ENCODE results near the gene ANTXR1. TPM values are rescaled to one million over a fixed set of nuclear protein-coding genes. Genes with fewer than 3 reads are reported as not detected.

Gene ANTXR1
- total RNA-seq, 2 donors from 2014 or later = 48.3 to 54.5 TPM

DNA sequence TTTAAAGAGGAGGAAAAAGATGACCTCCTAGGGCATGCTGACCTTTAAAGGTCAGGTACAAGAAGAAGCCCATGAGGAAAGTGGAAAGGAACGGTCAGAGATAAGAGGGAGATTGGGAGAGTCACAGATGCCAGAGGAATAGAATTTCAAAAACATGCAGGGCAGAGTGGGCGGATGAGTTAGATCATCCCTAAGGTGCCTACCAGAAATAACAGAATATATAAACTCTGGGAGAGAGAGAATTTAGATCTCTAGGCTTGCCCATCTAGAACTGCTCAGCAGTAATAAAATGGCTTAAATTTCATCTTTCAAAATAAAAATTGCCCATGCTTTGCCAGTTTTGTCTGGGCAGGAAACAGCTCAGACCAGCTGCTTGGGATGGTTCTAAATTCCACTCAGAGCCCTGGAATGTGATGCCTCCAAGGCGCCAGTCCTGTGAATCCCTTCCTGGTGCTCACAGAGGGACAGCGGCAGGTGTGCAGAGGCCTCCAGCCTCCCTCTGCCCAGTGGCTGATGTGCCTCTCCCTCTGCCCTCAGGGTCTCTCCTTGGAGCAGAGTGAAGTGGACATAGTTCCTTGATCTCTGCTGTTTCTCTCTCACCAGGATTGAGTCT lies 130.9 kb downstream of the ANTXR1 start:
- no peak for DNase-seq
- Histone ChIP-seq H3K9me3 (ENCODE audit: control insufficient read depth, low read length) (no peaks in the 10 kb centered on the region), H3K4me3 (ENCODE audit: low read length) (no peak overlapping the region), H3K9ac (ENCODE audit: extremely low read depth, low read length, poor library complexity, severe bottlenecking) (no peak overlapping the region), H3K36me3 (ENCODE audit: control insufficient read depth, insufficient read depth, low read length) (no peaks in the 10 kb centered on the region), H3K27ac (ENCODE audit: low read depth, low read length) (no peak overlapping the region), H3K27me3 (ENCODE audit: control insufficient read depth, insufficient read depth, low read length, poor library complexity, severe bottlenecking) (no peaks in the 10 kb centered on the region), H3K4me1 (ENCODE audit: control insufficient read depth, insufficient read depth, low read length) (no peaks in the 10 kb centered on the region)
- peaks cover 12% of the 10 kb centered on the region for H3K4me1 Mint-ChIP-seq
- TF ChIP-seq, protein P1, sequence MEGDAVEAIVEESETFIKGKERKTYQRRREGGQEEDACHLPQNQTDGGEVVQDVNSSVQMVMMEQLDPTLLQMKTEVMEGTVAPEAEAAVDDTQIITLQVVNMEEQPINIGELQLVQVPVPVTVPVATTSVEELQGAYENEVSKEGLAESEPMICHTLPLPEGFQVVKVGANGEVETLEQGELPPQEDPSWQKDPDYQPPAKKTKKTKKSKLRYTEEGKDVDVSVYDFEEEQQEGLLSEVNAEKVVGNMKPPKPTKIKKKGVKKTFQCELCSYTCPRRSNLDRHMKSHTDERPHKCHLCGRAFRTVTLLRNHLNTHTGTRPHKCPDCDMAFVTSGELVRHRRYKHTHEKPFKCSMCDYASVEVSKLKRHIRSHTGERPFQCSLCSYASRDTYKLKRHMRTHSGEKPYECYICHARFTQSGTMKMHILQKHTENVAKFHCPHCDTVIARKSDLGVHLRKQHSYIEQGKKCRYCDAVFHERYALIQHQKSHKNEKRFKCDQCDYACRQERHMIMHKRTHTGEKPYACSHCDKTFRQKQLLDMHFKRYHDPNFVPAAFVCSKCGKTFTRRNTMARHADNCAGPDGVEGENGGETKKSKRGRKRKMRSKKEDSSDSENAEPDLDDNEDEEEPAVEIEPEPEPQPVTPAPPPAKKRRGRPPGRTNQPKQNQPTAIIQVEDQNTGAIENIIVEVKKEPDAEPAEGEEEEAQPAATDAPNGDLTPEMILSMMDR (conservative IDR thresholded peaks at IDR 0.05) = no peak
- no peaks in the 10 kb centered on the region for H3K27me3 Mint-ChIP-seq (ENCODE audit: insufficient read depth)
- no peaks in the 10 kb centered on the region for H3K9me3 Mint-ChIP-seq
- H3K36me3 Mint-ChIP-seq (ENCODE audit: low read depth) = peaks cover 4% of the 10 kb centered on the region
- no peak overlapping the region for H3K4me3 Mint-ChIP-seq
- 82 to 93% methylated on average over 2 to 4 of the region's 4 CpGs for WGBS, 2 experiments (ENCODE audit: insufficient coverage in 1 of 2, insufficient read length in 1 of 2)
- no peak overlapping the region for H3K27ac Mint-ChIP-seq

DNA sequence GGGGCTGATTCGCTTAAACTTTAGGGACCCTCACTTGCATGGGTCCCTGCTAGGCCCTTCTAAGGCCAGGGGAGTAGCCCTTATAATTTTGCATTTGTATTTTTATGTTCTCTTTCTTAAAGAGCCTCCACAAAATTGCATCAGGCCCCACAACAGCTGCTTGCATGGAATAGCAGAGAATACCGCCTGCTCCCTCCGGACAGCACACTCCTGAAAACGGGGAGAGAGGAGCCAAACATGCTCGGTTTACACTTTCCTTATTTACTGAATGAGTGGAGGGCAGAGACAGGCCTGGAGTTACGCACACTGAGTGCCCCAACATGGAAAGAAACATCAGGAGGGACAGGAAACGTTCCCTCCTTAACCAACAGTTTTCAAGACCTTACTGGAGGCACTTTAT lies 132.2 kb downstream of the ANTXR1 start:
- Histone ChIP-seq H3K27me3 (ENCODE audit: control insufficient read depth, insufficient read depth, low read length, poor library complexity, severe bottlenecking) (no peaks in the 10 kb centered on the region), H3K27ac (ENCODE audit: low read depth, low read length) (no peak overlapping the region), H3K4me3 (ENCODE audit: low read length) (no peak overlapping the region), H3K9me3 (ENCODE audit: control insufficient read depth, low read length) (no peaks in the 10 kb centered on the region), H3K9ac (ENCODE audit: extremely low read depth, low read length, poor library complexity, severe bottlenecking) (no peak overlapping the region), H3K4me1 (ENCODE audit: control insufficient read depth, insufficient read depth, low read length) (no peaks in the 10 kb centered on the region), H3K36me3 (ENCODE audit: control insufficient read depth, insufficient read depth, low read length) (no peaks in the 10 kb centered on the region)
- TF ChIP-seq, protein P1 (conservative IDR thresholded peaks at IDR 0.05) = no peak
- Mint-ChIP-seq H3K4me3 (no peak overlapping the region), H3K36me3 (ENCODE audit: low read depth) (peaks cover 4% of the 10 kb centered on the region), H3K27me3 (ENCODE audit: insufficient read depth) (no peaks in the 10 kb centered on the region), H3K9me3 (no peaks in the 10 kb centered on the region), H3K27ac (no peak overlapping the region), H3K4me1 (peaks cover 23% of the 10 kb centered on the region)
- no peak for DNase-seq
- WGBS, 2 experiments (ENCODE audit: insufficient coverage in 1 of 2, insufficient read length in 1 of 2) = 93 to 100% methylated on average over 3 to 7 of the region's 7 CpGs

DNA sequence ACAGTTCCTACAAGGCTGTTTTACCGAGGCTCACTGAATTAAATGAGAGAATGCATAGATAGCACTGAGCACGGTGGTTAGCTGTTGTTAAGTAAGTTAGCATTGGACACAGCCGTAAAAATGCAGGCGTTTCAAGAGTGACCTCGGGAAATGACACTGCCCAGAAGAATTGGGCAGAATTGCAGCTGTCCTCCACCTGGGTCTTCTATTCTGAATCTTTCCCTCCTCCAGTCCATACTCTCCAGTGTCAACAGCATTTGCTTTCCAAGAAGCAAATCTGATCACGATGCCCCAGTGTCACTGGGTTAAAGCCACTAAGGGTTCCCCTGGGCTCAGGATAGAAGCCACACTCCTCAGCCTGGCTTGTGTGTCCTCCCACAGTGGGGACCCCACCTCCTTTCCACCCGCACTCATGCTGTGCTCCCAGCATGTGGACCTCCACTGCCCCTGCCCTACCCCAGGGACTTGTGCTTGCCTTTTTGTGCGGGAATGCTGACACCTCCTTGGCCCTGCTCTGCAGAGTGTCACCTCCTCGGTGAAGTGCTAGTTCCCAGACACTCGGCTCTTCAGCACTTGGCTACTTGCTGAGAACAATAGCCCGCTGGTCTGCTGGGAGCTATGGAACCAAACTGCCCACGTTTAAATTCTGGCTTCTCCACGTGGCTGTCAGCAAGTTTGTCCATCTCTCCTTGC lies 135.0 kb downstream of the ANTXR1 start:
- 78 to 79% methylated on average over 13 of the region's 13 CpGs for WGBS, 2 experiments (ENCODE audit: insufficient coverage in 1 of 2, insufficient read length in 1 of 2)

More for the DNA sequence above, 135.0 kb downstream of the ANTXR1 start:
- no peaks in the 10 kb centered on the region for H3K27me3 ChIP-seq (ENCODE audit: control insufficient read depth, insufficient read depth, low read length, poor library complexity, severe bottlenecking)
- H3K4me1 ChIP-seq (ENCODE audit: control insufficient read depth, insufficient read depth, low read length) = no peaks in the 10 kb centered on the region
- no peak overlapping the region for H3K9ac ChIP-seq (ENCODE audit: extremely low read depth, low read length, poor library complexity, severe bottlenecking)
- H3K27ac ChIP-seq (ENCODE audit: low read depth, low read length) = no peak overlapping the region
- TF ChIP-seq, protein P1 (conservative IDR thresholded peaks at IDR 0.05) = no peak
- H3K36me3 Mint-ChIP-seq (ENCODE audit: low read depth) = peaks cover 11% of the 10 kb centered on the region
- no peak overlapping the region for H3K4me3 Mint-ChIP-seq
- H3K9me3 ChIP-seq (ENCODE audit: control insufficient read depth, low read length) = peaks cover 6% of the 10 kb centered on the region
- H3K27me3 Mint-ChIP-seq (ENCODE audit: insufficient read depth) = no peaks in the 10 kb centered on the region
- no peak overlapping the region for H3K27ac Mint-ChIP-seq
- peak; percentile 79 for DNase-seq
- peaks cover 18% of the 10 kb centered on the region for H3K4me1 Mint-ChIP-seq
- H3K36me3 ChIP-seq (ENCODE audit: control insufficient read depth, insufficient read depth, low read length) = peaks cover 6% of the 10 kb centered on the region
- H3K9me3 Mint-ChIP-seq = no peaks in the 10 kb centered on the region
- no peak overlapping the region for H3K4me3 ChIP-seq (ENCODE audit: low read length)
